ENCODE data around the gene ACTN1.

Gene ACTN1

DNA sequence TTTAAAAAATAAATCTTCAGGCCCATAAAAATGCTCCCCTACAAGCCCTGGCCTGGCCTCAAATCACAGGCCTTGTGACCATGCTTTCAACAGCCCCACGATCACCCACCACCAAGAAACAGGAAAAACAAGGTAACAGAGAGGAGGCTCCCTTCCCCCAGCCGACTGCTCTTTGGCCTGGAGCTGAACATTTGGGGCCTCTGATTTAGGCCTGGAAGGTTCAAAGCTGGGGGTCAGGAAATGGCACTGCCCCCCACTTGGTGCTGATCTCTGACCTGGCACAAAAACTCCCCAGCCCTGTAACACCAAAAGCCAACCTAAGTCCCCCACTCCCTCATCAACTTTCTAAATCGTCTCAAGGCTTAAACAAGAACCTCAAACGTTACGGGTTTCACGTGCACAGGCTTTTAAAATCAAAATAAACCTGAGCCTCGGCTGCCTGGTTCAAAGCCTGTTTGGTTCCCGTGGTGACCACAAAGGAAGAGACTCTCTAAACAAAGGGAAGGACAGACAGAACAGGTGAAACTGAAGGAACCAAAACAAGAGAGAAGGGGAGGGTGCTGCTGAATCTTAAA is 9.0 kb downstream of the ACTN1 start:
- DNase-seq (ENCODE audit: low read depth in 2 of 2), result no peak

DNA sequence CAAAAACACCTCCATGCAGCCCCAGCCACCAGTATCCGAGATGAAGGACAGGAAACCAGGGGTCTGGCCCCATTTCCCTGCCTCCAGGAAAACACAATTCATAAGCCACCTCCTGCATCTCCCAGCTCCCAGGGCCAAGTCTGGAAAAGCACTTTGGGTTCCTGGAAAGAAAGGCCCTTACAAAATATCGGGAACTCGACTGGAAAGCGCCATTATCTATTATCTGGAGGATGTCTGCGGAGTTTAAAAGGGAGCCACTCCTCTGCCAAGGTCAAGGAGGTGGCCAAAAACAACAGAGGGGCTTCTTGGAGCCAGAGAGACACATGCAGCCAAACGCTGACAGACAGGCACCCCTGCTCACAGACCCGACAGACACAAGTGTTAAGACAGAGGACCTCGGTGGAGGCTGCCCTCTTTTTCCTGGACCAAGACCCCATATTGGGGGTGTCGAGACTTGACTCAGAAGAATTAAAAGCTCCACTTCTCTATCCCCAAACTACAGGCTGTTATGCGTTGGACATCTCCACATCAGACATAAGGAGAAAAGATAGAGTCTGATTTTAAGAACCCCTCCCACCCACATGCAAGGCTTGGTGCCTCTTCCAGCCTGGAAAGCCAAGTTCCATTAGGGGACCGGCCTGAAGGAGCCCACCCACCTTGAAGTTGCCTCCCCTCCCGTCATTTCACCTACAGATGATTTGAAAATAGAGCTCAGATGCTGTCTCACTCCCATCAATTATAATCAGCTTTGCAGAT is 9.6 kb downstream of the ACTN1 start:
- DNase-seq (ENCODE audit: low read depth in 2 of 2), result no peak

DNA sequence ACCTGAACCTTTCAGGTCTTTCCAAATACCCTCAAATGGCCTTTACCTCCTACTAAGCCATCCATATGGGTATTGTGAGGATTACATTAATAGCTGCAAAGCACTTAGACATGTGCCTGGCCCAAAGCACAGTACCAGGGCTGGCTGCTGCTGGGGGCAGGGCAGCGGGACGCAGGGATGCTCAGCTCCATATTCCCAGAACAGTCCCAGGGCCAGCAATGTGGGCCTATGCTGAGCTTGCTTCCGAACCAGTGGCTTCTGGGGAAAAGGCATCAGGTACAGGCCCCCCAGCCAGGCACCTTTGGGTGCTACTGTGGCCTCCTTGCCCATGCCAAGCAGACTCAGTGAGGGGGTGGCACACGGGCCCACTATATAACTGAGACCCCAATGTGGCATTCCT is 10.4 kb downstream of the ACTN1 start:
- DNase-seq (ENCODE audit: low read depth in 2 of 2), result no peak

DNA sequence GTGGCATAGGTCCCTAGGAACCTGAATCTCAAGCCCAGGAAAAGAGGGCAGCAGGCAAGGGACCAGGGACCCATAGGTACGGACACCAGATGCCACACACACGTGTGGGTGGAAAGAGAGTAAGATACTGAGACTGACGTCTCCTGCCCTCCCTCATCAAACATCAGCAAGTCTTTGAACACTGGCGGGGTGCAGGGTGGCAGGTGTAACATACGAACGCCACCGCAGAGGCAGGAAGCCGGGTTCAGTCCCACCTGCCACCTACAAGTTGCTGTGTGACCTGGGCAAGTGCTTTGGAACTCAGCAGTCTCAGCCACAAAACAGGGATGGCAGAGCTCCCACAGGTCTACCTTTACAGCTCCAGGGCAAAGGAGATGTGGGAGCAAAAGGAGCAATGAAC is 11.1 kb downstream of the ACTN1 start:
- DNase-seq (ENCODE audit: low read depth in 2 of 2), result no peak

DNA sequence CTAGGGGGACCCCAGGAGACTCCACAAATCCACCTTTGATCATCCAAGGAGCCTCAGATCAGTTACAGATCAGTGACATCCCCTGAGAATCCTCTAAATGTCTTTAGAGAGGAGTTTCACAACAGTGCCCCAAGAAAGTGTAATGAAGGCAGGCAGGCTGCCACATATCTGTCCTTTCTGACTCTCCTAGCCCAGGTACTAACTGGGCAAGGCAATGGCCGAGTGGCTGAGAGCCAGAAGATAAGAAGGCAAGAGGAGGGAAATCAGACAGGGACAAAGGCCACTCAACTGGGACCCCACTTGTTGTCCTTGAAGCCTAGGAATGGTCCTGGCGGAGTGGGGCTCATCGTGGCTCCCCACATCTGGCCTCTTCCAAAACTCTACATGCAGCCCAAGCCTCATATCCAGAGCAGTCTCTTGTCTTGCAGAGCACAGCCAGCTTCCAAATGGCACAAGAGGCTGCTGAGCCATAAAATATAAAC is 11.6 kb downstream of the ACTN1 start:
- no peak for DNase-seq (ENCODE audit: low read depth in 2 of 2)

DNA sequence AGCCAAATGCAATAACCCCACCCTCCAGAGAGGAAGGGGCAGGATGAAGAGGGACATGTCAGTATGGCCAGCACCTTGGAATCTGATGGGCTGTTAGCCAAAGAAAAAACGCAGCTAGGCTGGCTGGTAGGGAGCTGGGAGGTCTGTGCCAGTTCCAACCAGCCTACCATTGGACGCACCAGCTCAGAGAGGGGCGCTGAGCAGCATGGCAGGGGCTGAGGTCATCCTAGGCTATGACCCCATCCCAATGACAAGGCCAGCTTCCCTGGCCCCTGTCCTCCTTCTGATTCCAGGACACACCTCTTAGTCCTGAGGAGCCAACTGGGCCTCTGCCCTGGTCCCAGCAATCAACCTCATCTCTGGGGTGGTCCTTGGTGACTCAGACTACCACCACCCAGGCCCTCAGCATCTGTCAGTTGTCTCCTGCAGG is 12.2 kb downstream of the ACTN1 start:
- no peak for DNase-seq (ENCODE audit: low read depth in 2 of 2)

DNA sequence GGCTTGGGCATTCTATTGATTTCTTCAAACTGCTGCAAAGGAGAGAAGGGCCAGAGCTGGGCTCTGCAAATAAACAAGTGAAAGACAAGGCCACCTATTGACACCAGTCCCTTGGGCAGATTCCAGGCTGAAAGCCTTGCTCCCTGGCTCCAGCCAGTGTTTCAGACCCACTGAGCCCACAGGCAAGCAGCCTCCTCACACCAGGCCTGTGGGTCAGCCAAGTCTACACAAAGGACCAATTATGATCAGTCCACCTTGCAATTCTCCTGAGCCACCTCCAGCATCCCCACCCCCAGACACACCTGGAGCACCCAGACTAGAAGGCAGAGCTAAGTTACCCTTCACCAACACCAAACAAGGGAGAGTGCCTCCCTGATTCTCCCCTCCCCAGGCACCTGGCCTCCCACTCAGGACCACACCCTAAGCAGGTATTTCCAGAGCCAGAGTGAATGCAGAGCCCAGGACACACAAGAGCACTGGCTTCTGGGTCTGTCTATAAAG is 13.8 kb downstream of the ACTN1 start:
- no peak for DNase-seq (ENCODE audit: low read depth in 2 of 2)

DNA sequence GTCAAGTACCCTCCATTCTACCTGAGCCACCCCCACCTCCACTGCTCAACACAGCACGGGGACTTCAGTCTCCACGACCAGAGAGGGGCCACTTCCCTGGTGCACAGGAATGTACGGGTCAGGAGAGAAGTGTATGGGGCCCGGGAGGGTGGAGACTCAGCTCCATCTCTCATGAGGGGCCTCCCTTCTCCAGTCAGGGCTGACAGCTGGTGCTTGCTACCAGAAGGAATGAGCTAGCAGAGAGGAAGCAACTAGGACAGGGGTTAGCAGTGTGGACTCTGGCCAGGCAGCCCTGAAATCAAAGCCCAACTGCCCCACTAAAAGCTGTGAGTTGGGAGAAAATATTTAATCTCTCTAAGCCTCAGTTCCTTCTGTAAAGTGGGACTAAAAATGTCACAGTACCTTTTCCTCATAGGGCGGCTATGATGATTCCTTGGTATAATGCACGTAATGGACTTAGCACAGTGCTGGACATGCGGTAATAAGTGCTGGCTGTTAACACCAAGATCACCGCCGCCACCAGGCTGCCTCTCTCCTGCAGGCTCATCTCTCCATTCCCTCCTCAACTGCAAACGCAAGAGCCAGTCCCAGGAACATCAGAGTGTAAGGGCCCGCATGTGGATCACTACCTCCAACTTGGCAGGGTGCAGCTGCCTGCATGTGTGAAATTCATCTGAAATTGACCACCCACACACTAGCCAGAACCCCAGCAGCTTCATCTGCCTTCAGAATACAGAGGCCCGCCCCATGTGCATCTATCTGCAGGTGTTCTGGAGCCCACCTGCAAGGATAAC is 14.6 kb downstream of the ACTN1 start:
- DNase-seq (ENCODE audit: low read depth in 2 of 2), result no peak

DNA sequence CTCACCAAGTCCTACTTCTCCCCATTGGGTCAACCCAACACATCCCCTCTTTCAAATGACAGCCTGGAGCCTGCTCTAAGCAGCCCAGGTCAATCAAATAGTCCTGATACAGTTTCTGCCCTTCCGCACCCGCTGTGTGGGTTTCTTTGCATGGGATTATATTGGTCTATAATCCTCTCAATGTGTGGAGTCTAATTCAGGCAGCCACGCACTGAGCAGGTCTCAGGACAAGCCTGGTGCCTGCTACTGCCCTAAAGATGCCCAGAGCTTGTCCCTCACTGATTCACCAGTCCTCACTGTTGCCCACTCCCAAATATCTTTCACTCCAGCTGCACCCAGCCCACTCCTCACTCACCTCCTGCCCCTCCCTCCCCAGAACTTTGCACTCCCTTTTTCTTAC is 16.4 kb downstream of the ACTN1 start:
- DNase-seq (ENCODE audit: low read depth in 2 of 2), result no peak

DNA sequence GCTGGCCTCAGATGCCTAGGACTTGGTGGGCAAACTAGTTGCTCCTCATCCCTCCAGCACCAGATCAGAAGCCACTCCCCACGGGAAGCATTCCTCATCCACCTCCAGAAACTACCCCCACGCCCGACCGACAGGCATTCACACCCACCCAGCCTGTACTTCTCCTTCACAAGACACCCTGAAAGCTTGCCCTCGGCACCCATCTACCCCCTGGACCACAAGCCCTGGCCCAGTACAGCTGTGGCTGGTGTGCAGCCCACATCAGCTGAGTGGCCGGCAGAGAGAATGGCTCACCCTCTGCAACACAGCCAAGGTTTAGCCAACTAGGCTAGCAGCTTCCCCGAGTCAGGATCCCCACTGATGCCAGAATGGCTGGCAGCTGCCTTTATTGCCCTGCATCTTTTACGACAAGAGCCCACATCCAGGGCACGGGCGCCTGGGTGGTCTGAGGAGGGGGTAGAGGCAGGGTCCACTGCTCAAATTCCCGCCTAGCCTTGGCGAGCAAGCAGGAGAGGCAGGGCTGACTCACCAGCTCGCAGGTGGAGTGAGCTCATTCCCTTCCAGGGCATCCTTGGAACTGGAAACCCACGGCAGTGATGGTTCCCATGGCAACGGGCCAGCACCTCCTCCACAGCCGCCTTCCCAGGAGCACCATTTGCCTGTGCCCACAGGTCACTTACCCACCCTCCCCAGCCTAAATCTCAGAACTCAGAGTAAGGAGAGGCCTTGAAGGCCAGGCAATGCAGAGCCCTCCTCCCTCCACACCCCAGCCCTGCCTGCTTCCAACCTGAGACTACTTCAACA is 17.1 kb downstream of the ACTN1 start:
- no peak for DNase-seq (ENCODE audit: low read depth in 2 of 2)

DNA sequence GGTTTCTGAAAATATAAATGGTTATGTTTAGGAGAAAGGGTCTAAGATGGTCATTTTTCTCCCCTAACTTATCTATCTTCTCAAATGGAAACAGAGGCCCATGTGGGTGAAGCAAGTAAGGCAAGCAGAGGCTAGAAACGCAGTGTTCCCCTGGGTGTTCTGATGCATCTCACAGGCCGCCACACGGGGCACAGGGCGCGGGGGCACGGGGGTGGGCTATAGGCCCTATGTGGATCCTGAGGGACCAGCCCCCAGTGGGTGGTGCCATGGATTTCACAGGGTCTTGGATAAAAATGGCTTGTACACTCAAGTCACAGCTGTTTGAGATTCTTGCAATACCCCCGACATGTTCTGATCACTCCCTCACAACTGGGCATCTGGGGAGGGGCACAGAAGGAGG is 17.7 kb downstream of the ACTN1 start:
- no peak for DNase-seq (ENCODE audit: low read depth in 2 of 2)

DNA sequence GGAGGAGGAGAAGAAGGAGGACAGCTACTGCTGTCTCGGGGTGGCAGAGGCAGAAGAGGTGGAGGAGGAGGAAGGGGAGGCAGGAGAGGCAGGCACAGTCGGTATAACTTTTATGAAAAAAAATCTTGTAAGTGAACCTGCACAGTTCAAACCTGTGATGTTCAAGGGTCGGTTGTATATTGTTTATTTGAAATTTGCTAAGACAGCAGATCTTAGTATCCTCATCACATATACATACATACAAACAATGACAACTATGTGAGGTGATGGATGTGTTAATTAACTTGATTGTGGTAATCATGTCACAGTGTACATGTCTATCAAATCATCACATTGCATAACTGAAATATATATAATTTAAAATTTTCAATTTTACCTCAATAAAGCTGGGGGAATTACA is 19.0 kb downstream of the ACTN1 start:
- DNase-seq (ENCODE audit: low read depth in 2 of 2), result no peak

DNA sequence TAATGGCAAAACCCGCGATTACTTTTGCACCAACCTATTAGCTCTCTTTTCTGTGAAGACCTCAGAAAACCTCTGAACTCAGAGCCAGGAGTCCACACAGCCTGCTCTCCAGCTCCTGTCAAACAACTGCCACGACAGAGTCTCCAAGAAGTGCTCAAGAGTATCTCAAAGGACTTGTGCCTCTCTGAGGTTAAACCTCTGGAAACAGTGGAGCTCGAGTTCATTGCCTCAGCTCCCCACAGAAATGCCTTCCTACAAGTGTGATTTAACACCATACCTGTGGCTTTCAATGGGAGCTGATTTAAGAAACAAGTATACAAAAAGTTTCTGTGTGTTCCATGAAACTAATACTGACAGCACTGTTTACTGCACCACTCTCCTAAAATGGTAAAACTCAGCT is 20.1 kb downstream of the ACTN1 start:
- DNase-seq (ENCODE audit: low read depth in 2 of 2), result no peak

DNA sequence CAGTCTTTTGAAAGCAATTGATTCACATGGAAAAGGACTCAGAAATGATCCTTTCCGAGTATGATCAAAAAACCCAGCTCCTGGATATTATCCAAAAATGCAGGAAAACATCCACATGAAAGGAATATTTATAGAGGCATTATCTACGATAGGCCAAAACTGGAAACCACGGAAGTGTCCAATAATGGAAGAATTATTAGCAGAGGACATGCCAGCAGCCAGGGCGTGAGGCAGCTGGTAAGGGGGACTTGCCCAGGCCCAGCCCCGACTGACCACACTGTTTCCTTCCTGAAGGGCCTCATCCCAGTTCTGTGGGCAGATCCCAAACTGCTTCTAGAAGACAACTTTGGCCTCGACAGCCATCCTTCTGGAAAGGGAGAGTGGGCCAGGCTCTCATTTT is 20.5 kb downstream of the ACTN1 start:
- DNase-seq (ENCODE audit: low read depth in 2 of 2), result no peak

DNA sequence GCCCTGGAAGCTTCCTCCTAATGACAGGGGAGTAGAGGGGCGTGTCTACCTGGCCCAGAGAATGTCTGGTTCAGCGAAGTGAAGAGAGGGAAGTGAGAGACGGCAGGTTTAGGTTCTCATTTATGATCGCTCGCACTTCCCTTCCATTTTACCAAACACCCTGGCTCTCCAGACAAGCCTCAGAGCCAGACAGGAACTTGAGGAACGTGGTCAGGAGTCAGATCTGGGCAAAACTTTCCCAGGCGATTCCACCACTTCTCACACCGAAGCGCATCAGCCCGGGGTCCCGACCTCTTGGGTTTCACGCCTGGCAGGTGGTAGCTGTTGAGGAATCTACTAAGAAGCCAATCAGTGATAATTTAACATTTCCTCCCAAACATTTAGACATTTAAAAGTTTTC is 21.3 kb downstream of the ACTN1 start:
- DNase-seq (ENCODE audit: low read depth in 2 of 2), result no peak

DNA sequence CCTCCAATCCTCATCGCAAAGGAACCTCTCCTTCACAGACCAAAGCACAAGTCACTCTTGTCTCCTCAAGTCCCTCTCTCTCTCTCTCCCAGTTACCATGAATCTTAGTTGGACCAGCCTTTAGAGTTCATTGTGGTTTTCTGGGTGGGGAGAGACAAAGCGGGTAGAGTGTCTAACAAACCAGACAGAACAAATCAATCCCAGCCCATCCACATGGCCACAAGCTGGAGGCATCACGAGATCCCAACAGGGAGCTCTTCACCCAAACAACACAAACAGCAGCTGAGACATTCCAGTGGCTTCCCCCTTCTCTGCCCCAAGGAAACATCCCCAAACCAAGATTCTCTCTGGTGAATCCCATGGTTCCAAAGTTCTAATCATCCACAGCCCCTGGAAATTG is 22.4 kb downstream of the ACTN1 start:
- peak; percentile 67 for DNase-seq (ENCODE audit: low read depth in 2 of 2)

DNA sequence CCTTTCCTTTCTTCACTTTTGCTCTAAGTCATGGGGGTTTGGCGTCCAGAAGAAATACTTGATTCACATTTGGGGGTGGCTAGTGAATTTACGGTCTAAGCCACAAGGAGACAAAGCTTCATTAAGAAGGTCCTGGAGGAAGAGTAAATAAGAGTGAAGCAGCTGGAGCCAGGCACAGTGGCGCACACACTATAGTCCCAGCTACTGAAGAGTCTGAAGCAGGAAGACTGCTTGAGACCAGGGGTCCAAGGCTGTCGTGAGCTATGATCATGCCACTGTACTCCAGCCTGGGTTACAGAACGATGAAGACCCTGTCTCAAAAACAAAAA is 23.3 kb downstream of the ACTN1 start:
- DNase-seq (ENCODE audit: low read depth in 2 of 2), result peak in 1 of 2 experiments; percentile 32

DNA sequence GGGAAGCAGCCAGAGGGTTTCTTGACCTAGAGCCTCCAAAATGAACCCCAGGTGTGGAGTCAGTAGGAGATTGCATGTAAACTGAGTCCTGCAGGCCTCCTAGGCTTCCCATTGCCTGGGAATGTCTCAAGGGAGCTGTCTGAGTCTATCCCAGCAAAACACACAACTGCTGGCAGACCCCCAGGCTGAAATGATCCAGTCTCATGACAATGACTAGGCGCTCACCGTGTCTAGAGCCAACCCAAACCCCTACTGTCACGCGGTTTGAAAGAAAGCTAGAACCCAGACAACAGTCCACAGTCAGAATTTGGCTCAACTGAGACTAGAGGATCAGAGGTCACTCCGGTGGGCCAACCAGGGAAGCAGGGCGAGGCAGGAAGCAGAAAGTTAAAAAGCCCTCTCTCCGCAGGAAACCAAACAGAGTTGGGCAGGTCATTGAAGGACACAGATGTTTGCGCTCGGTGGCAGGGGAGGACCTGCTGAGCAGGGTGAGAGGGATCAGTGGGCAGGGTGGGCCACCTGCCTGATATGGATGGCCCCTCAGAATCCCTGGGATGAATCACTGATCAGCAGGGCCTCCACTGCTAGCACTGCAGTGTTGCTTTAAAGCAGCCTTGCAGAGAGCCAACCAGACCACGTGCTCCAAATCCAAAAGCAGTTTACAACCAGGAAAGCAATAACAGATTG is 23.8 kb downstream of the ACTN1 start:
- no peak for DNase-seq (ENCODE audit: low read depth in 2 of 2)

DNA sequence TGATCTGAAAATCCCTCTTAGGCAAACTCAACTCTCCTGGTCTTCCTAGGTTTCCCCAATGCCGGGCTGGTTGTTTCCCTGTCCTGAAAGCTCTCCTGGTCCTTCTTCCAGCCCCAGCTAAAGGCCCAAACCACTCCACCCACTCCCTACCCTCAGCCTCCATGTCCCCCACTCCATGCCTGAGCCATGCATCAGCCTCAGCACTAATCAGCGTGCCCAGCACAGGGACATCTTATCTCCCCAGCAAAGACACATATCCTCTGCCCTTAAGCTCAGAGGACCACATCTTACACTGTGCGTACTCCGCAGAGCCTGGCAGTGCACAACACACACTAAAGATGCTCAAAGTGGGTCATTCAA is 25.9 kb downstream of the ACTN1 start:
- DNase-seq (ENCODE audit: low read depth in 2 of 2), result no peak

DNA sequence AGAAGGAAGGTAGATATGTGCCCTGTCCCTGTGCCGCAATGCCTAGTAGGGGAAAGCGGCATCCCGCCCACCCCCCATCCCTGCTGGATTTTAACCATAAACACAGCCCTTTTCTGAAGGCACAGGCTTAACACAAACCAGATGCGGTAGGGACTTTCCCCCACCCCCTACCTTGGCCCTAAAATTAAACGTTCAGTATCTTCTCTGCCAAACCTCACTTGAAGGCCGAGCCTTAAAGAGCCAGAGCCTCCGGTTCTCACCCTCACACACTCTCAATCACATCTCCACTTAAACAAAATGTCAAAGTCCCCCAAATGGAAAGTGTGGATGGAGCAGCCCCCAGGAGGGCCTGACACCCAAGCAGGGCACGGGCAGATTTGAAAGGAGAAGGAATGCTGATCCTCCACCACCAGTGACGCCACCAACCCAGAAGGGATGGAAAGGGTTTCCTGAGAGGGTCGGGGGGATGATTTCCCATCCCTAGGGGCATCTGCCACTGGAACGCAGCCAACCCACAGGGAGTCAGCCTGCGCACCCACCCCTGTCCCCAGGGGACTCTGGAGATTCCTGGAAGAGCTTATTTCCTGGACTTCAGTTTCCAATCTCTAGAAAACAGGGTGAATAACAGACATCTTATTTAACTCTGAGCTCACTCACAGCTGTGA is 26.4 kb downstream of the ACTN1 start:
- peak; percentile 90 to 92 for DNase-seq (ENCODE audit: low read depth in 2 of 2)
